Body of pancreas (tissue), 4 donors: ENCODE results near the gene ACTA2.

ENCODE experiments used
- CTCF ChIP-seq, 7 experiments: fragments of 450-650 bp in 4 of 7; fragments of 200-600 bp in 3 of 7; sonication (generic) in 3 of 7; IDR thresholded peaks; one replicate each; pipeline ENCODE4 v1.5.1; 2016 to 2019; ENCODE audit warnings: antibody characterized with exemption in 7 of 7
- POLR2A ChIP-seq, 3 donors: fragments of 450-650 bp; IDR thresholded peaks; one replicate each; pipeline ENCODE4 v1.6.1; 2016; ENCODE audit warnings: antibody characterized with exemption in 3 of 3, mild to moderate bottlenecking in 2 of 3

- TF ChIP-seq CTCF (IDR thresholded peaks at IDR 0.05) = no peak
- no peak for TF ChIP-seq POLR2A (IDR thresholded peaks at IDR 0.05)
Measured at GRCh38 chr10:88966797-88967196, 14.2 kb upstream of the ACTA2 start.
